Right forelimb (tissue), 1 donor: ENCODE results near the gene LRP2.
A peak's percentile ranks its signal among the peaks of the same experiment; 100 is the strongest.

ENCODE experiments used
- DNase-seq: peaks from one replicate; pipeline ENCODE4 v3.0.0-alpha.2; 2018

LRP2 gene

DNA sequence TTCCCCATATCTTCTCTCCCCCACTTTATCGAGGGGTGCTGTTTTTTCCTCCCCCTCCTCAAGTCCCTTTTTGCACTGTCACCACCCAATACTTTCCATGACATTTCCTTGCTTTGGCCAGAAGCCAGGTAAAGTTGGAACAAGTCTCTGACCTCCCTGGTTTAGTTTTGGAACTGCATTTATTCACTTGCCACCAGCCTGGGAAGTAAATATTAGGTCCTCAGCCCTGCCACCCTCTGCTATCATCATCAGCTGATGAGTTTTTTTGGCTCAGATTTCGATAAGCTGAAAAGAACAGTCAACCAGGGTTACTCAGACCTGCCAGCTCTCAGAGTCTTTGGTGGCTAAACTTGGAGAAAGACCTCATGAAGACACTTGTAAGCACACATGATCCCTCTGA lies 246.0 kb downstream of the LRP2 start:
- DNase-seq = no peak

DNA sequence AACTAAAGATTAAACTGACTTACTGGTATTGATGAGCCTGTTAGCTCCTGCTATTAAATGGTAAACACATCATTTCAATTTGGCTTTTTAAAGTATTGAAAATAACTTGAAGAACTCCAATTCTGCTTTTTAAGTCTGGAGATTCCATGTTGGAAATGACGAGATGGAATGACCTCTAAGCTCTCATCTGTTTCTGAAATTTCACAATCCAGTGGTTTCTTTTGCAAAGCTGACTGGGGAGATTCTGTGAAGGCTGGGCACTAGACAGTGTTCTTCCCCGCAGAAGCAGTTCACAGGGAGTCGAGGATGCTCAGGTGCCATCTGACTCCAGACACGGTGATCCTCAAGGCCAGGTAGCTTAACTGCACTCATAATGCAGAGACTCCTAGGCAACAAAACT lies 248.3 kb downstream of the LRP2 start:
- no peak for DNase-seq

DNA sequence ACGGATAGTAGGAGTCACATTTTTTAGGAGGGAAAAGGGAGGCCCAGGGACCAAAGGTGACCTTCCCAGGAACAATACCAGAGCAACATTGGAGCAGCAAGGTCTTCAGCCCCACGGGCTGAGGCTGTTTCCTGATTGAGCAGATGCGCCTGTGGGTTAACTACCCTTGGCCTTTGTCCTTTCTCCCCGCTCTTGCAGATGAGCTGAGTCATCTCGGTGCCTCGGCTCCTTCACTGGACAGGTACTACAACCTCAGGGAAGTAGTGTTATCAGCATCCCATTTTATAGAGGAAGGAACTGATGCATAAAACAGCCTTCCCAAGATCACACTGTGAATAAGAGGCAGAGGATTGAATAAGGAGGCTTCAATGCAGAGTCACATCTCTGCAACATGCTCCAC lies 249.5 kb downstream of the LRP2 start:
- DNase-seq = no peak

- DNase-seq = no peak
These were observed 251.4 kb downstream of the LRP2 start for GRCh38 chr2:169110916-169111315.

- no peak for DNase-seq
These were observed 251.9 kb downstream of the LRP2 start for GRCh38 chr2:169110419-169110818.

- DNase-seq = peak; percentile 88
These were observed 252.6 kb downstream of the LRP2 start for GRCh38 chr2:169109502-169110409.

DNA sequence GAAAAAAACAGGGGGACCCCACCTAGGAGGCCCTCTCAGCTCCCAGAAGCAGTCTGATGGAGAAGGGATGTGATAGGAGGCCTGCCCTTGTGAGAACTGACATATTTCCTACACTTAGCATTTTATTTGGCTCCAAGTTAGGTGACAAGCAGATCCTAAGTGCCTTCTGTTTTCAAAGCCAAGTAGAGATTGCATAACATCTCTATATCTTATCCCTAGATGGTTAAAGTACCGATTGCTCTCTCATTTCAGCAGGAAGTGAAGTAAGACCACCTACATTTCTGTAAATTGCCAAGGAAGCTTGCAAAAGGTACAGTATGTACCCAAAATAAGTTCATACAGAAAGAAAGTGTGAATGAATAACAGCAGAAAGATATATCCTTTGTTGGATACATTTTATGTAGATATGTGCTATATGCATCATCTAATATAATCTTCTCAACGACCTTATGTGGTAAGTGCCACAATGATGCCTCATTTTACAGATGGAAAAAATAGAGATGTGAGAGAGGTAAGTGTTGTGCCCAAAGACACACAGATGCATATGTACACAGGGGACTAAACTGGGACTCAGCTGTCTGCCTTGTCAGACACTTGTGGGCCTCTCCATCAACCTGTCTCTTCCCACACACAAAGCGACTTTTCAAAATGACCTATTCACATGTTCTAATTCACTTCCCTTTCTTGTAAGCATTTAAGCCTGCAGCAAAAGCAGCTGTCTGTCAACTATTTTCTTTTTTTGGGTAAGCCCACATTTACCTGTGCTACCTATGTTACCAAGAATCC lies 254.0 kb downstream of the LRP2 start:
- DNase-seq = no peak

DNA sequence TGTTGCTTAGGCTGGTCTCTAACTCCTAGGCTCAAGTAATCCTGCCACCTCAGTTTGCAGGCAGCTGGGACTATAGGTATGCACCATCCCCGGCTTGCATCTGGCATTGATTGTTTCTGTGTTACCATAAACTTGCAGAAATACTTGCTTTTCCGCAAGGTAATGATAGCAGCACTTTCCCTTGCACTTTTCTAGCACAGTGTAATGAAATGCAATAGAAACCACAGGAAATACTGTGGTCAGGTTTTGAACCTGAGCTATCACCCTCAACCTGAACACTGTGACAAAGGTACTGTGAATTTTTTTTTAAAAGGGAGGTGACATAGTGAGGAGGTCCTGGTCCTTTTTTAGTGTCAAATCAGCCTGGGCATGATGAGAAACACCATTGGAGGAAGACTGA lies 254.7 kb downstream of the LRP2 start:
- DNase-seq = no peak

- no peak for DNase-seq
These were observed 255.5 kb downstream of the LRP2 start for GRCh38 chr2:169106563-169107545.

- no peak for DNase-seq
These were observed 256.2 kb downstream of the LRP2 start for GRCh38 chr2:169106134-169106533.

GRCh38 chr2:169105476-169105875 lies 256.9 kb downstream of the LRP2 start:
- DNase-seq = no peak

- no peak for DNase-seq
These were observed 257.5 kb downstream of the LRP2 start for GRCh38 chr2:169104848-169105247.

DNA sequence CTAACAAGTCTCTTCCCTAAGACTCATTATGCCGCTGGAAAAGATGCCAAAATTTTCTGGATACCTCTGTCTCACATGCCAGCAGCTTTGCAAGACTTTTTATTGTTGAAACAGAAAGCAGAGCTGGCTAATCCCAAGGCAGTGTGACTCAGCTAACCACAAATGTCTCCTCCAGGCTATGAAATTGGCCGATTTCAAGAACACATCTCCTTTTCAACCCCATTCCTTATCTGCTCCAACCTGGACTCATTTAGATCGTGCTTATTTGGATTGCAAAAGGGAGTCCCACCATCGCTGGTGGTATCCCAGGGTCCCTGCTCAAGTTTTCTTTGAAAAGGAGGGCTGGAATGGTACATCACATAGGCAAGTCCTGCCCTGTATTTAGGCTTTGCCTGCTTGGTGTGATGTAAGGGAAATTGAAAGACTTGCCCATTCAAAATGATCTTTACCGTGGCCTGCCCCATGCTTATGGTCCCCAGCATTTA lies 266.7 kb downstream of the LRP2 start:
- no peak for DNase-seq

- no peak for DNase-seq
These were observed 267.7 kb downstream of the LRP2 start for GRCh38 chr2:169094676-169095075.

DNA sequence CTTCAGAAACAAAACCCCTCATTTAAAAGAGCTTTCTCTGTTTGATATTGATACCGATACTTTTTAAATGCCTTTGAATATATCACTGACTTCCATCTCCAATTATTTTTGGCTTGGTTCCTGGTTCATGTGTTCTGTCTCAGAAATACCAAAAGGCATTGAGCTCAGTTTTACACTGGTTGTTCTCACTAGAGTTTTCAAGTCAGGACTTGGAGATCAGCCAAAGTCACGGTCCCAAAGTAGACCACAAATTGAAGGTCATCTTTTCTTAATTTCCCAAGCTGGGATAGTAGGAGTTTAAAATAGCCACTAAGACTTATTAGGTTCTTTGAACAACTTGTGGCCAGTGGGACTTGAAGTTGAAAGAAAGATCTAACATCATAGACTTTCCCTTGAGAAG lies 268.8 kb downstream of the LRP2 start:
- DNase-seq = no peak

DNA sequence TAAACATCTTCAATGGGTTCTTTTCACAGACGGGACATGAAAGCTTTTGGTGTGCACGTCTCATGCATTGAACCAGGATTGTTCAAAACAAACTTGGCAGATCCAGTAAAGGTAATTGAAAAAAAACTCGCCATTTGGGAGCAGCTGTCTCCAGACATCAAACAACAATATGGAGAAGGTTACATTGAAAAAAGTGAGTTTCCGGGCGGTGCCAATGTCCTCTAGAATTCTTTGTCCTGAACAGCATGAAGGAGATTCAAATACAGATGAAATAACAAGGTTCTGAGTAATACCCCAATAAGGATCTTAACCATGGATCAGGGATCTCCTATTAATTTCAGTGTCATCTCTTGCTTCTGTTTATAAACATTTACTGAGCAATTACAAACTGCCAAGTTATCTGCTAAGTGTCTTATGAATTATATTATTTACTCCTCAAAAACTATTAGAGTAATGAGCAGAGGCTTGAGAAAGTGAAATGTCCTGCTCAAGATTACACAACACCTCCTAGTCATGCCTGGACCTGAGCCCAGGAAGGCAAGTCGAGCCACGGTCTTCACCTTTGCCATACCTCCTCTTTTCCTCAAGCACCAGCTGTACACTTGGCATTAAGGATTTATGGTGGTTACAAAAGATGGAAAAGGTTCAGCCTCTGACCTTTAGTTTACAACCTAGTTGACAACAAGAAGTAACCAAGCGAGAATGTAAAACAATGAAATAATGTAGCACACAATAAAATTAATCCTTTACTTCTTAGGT lies 270.4 kb downstream of the LRP2 start:
- DNase-seq = no peak

- DNase-seq = no peak
These were observed 271.1 kb downstream of the LRP2 start for GRCh38 chr2:169091256-169091655.

DNA sequence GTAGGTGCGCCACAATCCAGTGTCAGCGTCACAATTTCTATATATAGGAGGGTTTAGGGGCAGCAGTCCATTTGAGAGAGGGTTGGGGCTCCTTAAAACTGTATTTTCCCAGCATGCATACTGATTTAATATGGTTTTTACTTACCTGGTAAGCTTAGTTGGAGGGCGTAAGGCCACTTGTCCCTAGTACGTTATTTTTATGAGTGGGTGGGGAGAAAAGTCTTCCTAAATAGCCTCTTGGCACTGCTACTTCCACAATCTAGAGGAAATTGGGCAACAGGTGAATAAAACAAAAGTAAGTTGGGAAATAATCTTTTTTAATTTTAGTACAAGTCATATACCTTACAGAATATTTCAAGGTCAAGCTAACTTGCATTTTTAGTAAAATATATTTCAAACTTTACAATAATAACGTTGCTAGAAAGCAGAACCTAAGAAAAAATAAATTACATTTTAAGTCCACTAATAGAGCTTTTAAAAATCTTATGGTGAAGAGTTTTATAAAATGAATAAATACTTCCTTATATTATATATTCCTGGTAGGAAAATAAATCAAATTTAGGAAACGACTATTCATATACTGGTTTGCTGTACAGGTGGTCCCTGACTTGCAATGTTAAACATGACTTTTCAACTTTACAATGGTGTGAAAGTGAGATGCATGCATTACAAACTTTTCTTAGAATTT lies 272.1 kb downstream of the LRP2 start:
- DNase-seq = no peak

- no peak for DNase-seq
These were observed 273.2 kb downstream of the LRP2 start for GRCh38 chr2:169089182-169089581.

- DNase-seq = no peak
These were observed 274.5 kb downstream of the LRP2 start for GRCh38 chr2:169087757-169088379.
